ENCODE measurements around the gene NOP10.
"Not testable (repeated sequence)": the region's sequence is repeated elsewhere in the genome, so short reads cannot be mapped to it uniquely, and the experiment has no call there.

Gene NOP10

GRCh38 chr15:34342737-34343575 lies at the start of gene NOP10, which contains the start of gene NUTM1:
NOP10 (minus strand) TSS chr15:34343136; CDS start chr15:34343073, 63 bp downstream.
NUTM1 (plus strand) TSS chr15:34343315; CDS start chr15:34343697, 382 bp downstream.
- DNase-seq (ENCODE audit: low read depth): peak; percentile 70

GRCh38 chr15:34389594-34390086 lies 46.7 kb upstream of the NOP10 start:
- not testable (repeated sequence) for DNase-seq (ENCODE audit: low read depth)

GRCh38 chr15:34381829-34382521 lies 39.0 kb upstream of the NOP10 start:
- not testable (repeated sequence) for DNase-seq (ENCODE audit: low read depth)

- DNase-seq (ENCODE audit: low read depth): not testable (repeated sequence)
These were observed 37.6 kb upstream of the NOP10 start for GRCh38 chr15:34380491-34380890.

- DNase-seq (ENCODE audit: low read depth): no peak
These were observed 33.9 kb upstream of the NOP10 start for GRCh38 chr15:34376856-34377255.

- not testable (repeated sequence) for DNase-seq (ENCODE audit: low read depth)
These were observed 32.6 kb upstream of the NOP10 start for GRCh38 chr15:34375541-34375940.

GRCh38 chr15:34374816-34375215 lies 31.9 kb upstream of the NOP10 start:
- DNase-seq (ENCODE audit: low read depth): no peak

DNA sequence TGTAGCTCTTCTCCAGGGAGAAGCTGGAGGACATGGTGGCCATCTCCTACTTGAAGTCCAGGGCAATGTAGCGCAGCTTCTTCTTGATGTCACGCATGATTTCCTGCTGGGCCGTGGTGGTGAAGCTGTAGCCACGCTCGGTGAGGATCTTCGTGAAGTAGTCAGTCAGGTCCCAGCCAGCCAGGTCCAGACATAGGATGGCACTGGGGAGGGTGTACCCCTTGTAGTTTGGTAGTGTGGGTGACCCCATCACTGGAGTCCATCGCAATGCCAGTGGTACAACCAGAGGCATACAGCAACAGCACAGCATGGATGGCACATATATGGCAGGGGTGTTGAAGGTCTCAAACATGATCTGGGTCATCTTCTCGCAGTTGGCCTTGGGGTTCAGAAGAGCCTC lies 31.0 kb upstream of the NOP10 start:
- no peak for DNase-seq (ENCODE audit: low read depth)

DNA sequence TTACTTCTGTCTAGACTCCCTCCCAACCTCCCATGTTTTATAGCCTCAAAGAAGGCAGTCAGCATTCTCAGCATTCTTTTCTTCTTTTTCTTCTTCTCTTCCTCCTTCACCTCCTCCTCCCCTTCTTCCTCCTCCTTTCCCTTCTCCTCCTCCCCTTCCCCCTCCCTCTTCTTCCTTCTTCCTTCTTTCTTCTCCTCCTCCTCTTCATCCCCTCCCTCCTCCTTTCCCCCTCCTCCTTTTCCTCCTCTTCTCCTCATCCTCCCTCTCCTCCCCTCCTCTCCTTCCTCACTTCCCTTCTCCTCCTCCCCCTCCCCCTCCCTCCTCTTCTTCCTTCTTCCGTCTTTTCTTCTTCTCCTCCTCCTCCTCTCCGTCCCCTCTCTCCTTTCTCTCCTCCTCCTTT lies 27.7 kb upstream of the NOP10 start:
- DNase-seq (ENCODE audit: low read depth): no peak

DNA sequence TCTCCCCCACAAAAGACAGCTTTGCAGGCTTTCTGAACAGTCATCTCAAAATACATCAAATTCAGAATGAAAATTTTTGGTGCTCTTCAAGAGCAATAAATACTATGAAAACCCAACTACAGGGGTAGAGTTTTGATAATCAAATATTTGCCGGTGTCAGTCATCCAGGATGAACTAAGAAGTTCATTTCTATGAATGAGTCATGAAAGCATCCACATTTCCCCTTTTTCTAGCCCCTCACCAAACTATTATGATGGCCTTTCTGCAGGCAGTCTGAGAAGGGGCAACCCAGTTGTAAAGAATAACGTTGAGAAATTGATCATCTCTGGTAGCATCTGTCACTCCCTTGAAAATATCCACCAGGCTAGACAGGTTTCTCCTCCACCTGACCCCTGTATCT lies 27.2 kb upstream of the NOP10 start:
- no peak for DNase-seq (ENCODE audit: low read depth)

DNA sequence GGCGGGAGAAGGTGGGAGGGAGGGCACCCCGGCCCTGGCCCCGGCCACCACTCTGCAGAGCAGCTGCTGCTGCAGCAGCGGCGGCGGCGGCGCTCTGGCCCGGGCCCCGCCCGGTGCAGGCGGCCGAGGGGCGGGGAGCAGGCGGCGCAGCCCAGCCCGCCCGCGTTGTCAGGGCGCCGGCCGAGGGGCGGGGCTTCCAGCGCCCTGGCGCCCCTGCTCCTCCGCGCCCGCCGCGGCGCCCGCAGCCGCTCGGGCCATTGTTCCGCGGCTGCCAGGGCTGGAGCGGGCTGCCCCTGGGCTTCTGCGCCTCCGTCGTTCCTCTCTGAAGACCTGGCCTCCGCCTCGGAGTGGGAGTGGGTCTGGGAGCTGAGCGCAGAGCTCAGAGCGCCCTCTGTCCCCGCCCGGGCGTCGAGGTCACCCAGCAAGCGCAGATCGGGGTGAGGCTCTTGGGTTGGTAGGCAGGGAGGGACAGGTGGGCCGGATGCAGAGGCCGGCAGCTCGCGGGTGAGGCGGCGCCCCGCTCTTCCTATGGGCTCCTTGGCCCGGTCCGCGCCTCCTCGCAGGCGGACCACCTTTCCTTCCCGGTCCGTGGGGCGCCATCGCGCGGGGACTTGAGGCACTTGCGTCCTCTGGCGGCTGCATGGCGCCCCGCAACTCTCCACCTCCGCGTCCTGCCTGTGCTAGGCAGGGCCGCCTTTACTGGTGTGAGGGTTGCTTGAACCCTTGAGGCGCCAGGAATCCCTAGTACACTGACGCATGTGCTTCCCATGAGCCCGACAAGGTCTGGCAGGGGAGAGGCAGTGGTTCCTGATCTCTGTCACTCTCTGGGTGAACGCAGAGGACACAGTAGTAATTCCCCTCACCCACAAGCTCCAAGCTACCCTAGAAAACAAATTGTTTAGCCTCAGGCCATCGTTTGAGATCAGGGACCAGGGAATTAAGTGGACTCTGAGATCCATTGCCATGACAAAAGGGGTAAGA lies 24.5 kb upstream of the NOP10 start, which contains the start of gene LPCAT4:
Gene LPCAT4 (minus strand): TSS at position 96 of the 981 bp plus-strand sequence. CDS start 96 bp downstream, outside the sequence.
- peak; percentile 36 for DNase-seq (ENCODE audit: low read depth)

GRCh38 chr15:34366271-34367065 lies 23.5 kb upstream of the NOP10 start:
- no peak for DNase-seq (ENCODE audit: low read depth)

DNA sequence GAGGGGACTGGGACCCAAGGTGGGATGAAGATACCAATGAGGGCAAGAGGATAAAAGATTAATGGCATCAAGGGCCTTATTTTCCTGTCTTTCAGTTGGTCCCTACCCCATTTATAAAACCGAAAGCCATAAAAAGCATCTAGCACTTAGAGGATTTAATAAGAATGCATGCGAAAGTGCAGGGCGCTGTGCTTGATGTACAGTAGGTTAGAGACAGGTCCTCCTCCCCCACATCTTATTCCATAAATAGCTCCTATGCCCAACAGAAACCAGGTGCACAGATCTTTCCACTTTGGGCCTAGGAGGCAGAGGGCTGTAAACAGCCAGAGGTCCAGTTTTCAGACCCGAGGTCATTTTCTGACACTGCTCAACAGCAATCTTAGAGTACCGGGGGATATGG lies 22.9 kb upstream of the NOP10 start:
- DNase-seq (ENCODE audit: low read depth): no peak

DNA sequence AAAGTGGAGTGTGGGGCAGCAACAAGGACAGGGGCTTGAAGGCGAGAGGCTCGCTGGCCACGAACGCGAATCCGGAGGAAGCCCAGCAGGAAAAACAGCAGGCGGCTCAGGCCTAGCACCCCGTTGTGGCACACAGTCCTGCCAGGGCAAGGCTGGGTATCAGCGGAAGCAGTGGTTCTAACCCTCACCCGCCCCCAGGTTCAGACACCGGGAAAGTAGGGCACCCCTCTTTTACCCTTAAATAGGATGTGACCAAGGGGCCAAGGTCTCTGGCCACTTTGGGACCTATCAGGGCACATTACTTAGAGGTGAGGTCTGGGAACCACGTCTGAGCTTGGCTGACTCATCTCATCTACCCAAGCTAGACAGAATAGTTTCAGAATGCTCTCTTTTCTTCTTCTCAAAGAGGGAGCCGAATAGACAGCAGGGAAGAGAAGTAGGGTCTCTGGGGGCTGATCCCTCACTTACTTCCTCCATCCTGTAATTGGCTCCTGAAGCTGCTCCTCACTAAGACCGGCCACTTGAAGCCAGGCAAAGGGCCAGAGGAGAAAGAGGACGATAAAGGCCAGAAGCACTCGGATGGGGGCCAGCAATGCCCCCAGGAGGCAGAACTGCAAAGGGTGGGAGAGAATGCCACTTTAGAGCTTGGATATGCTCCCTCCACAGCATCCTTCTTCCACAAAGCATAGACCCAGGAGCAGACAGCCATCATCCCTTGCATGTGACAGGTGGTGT lies 22.3 kb upstream of the NOP10 start:
- DNase-seq (ENCODE audit: low read depth): no peak

DNA sequence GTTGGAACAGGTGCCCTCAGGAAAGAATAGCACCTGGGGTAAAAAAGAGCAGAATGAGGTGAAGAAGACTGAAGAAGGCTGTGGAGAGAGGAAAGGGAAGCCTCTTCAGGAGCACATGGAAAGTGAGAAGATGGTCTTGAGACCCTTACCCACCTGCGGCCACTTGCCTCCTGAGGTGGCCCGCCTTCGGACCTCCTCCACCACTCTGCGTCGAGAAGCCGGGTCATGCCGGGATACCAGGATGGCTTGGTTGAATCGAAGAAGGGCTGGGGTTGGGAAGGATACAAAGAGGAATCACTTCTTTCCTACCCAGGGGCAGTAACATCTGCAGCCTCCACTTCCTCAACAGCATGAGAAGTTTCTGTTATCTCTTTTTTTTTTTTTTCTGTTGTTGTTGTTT lies 21.1 kb upstream of the NOP10 start:
- no peak for DNase-seq (ENCODE audit: low read depth)

- DNase-seq (ENCODE audit: low read depth): no peak
These were observed 19.3 kb upstream of the NOP10 start for GRCh38 chr15:34362047-34362773.

DNA sequence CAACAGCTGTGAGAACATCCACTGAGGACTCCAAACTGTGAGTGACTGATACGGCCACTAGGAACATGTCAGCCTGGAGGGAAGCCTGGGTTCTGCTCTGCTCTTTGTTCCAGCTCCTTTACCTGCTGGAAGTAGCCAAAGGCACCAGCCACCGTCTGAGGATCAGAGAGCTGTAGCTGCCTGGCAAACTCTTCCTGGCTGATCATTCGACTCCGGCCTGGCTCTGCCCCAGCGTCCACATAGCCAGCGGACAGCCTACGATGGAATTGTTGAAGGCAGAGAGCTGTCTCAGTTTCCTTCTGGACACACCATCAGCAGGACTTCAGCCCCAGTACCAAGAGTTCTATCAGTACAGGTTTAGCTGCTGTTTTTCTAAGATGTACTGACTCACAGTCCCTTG lies 18.3 kb upstream of the NOP10 start:
- DNase-seq (ENCODE audit: low read depth): no peak

- no peak for DNase-seq (ENCODE audit: low read depth)
These were observed 17.4 kb upstream of the NOP10 start for GRCh38 chr15:34360298-34360697.

- DNase-seq (ENCODE audit: low read depth): no peak
These were observed 16.5 kb upstream of the NOP10 start for GRCh38 chr15:34359416-34359815.

All from non-pigmented ciliary epithelial cell (primary cell).